GM19238 (cell line): Measurements from ENCODE around the gene ANAPC2.

ENCODE experiments used
- DNase-seq: peaks from one replicate; pipeline ENCODE4 v3.0.0; 2011; ENCODE audit warnings: low spot score; ENCODE audit not compliant: insufficient read length

ANAPC2 gene

GRCh38 chr9:137216188-137216965 lies 28.0 kb upstream of the ANAPC2 start:
- no peak for DNase-seq

GRCh38 chr9:137215196-137215986 lies 27.0 kb upstream of the ANAPC2 start:
- DNase-seq: no peak

- DNase-seq: no peak
Observed at GRCh38 chr9:137214620-137215019, 26.3 kb upstream of the ANAPC2 start.

GRCh38 chr9:137213160-137214060 lies 25.1 kb upstream of the ANAPC2 start:
- no peak for DNase-seq

DNA sequence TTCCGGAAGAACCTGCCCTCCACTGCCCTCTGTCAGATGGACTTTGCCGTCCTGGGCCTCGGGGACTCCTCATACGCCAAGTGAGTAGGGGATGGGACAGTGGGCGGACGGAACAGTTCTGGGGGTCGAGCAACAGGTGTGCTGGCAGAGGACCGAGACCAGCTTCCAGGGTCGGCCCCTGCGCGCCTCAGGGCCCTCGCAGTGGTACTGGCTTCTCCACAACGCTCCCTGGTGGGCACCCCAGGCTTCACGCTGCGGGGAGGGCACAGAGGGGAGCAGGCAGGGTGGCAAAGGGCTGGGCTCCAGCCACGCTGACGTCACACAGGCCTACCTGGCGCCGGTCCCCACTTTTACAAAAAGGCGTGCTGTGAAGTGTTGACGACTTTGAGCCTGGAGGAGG lies 24.2 kb upstream of the ANAPC2 start:
- DNase-seq: no peak

- no peak for DNase-seq
Observed at GRCh38 chr9:137211532-137211931, 23.2 kb upstream of the ANAPC2 start.

- no peak for DNase-seq
Observed at GRCh38 chr9:137206602-137207001, 18.2 kb upstream of the ANAPC2 start.

DNA sequence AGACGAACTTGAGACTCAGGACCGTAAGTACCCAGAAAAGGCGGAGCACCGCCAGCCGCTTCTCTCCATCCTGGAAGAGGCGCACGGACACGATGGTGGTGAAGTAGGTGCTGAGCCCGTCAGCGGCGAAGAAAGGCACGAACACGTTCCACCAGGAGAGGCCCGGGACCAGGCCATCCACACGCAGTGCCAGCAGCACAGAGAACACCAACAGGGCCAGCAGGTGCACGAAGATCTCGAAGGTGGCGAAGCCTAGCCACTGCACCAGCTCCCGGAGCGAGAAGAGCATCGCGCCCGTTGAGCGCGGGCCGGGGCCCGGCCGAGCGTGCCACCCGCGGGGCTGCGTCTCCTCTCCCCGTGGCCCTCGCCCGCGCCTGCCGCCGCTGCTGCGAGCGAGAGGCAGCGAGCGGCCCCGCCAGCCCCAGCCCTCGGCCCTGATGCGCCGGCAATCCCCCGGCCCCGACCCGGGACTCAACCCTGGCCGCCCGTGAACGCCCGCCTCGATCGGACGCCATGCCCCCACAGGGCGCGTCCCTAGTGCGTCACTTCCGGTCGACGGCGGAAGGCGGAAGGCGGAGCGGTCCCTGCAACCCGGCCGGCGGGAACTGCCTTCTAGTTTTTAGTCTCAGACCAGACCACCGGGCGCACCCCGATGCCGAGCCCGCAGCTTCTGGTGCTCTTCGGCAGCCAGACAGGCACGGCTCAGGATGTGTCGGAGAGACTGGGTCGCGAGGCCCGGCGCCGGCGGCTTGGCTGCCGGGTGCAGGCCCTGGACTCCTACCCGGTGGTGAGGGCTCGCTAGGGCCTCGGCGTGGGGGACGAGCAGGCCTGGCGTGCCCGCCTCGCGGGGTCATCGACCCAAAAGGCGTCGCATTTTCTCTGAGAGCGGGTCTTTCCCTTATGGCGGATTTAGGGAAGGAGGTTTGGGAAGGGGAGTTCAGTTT lies 17.0 kb upstream of the ANAPC2 start, which contains the start of the genes NDOR1 and TMEM203:
TSS of gene NDOR1 (plus strand) at position 575 of the 944 bp plus-strand sequence. CDS start at position 653, 78 bp downstream.
TSS of gene TMEM203 (minus strand) at position 523 of the 944 bp plus-strand sequence. CDS start at position 289, 234 bp downstream.
- peak; percentile 99 for DNase-seq

- DNase-seq: no peak
Observed at GRCh38 chr9:137204731-137205125, 16.4 kb upstream of the ANAPC2 start.

GRCh38 chr9:137202966-137203365 lies 14.6 kb upstream of the ANAPC2 start:
- no peak for DNase-seq

DNA sequence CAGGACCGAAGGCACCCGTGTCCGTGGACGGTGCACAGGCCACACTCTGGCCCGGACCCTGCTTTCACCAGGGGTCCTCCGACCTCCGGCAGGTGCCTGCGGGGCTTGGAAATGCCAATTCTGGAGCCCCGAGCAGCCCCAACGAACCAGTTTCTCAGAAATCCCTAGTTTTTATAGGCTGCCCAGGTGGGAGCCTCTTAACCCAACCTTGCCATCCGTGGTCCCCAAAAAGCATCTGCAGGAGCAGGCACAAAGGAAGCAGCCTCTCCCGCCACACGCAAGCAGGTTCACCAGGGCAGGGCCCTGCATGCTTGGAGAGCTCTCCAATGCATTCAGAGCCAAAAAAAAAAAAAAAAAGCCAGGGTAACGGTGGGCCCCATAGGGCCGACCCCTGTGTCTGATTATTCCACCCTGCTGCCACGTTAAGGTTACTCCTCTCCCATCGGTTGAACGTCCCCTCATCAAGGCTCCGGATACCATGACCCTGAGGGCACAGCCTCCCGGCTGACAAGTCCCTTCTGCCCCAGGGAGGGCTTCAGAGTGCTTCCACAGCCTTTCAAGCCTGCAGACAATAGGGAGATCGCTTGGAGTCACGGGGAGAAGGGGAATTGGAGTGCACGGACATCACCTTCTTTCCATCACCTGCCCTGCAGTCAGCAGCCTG lies 13.0 kb upstream of the ANAPC2 start:
- no peak for DNase-seq

- DNase-seq: peak; percentile 100
Observed at GRCh38 chr9:137200311-137201204, 12.2 kb upstream of the ANAPC2 start, which contains the start of gene TPRN. TSS of gene TPRN (minus strand) at chr9:137200741. CDS start at chr9:137200711, 30 bp downstream.

GRCh38 chr9:137199411-137200121 lies 11.2 kb upstream of the ANAPC2 start:
- no peak for DNase-seq

DNA sequence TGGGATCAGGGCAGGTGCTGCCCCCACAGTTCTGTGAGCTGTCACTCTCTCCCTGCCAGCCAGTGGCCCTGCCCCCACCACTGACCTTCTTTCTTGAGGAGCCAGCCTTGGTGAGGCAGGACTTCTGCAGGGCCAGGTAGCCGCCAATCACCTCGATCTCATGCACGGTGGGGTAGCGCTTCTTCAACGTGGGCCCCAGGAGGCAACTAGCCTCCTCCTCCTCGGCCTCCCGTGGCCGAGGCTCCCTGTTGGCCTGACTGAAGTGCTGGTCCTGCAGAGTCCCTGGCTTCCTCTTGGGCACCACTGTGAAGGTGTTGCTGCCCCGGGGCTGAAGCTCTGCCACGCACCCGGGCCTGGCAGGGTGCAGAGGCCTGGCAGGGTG lies 10.5 kb upstream of the ANAPC2 start:
- no peak for DNase-seq

DNA sequence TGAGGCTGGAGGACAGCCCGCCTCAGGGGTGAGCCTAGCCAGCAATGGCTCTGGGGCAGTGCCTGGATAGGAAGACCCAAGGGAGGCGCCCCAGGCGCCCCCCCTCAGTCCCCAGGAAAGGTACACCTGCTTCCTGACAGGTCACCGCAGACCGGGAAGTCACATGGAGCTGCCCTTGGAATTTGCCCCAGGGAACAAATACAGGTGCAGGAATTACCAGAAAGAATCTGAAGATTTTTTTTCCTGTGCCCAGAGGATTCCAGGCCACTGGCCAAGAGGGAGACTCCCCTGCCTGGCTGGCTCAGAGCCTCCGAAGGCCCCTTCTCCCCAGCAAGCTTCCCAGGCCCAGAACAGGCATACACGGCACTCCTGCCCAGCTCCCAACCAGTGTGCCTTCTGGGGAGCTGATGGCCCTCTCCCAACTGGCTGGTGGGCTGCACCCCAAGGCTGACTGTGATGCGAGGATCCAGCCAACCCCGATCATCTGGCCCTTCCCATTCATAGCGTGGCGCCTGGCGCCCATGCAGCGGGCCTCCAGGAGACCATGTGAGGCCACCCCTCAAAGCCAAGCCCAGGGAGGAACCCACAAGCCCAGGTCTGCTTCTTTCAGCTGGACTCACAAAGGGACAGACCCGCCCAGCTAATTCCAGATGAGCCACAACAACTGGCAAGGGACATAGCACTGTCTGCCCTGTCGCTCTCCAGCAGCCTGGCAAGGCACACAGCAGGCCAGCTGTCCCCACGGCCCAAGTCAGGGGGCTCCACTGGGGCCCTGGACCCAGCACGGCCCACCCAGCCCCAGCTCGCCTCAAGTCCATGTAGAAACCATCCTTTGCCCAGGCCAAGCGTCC lies 9.9 kb upstream of the ANAPC2 start:
- DNase-seq: no peak

GRCh38 chr9:137195525-137196220 lies 7.3 kb upstream of the ANAPC2 start:
- DNase-seq: no peak
